Large intestine (tissue), 12 donors: Measurements from ENCODE around the gene LYZL1. TPM values are rescaled to one million over a fixed set of nuclear protein-coding genes. Genes with fewer than 3 reads are reported as not detected.
"Not testable (repeated sequence)": the region's sequence is repeated elsewhere in the genome, so short reads cannot be mapped to it uniquely, and the experiment has no call there.

Experiments used
- DNase-seq, 2 donors: peaks; one replicate each; pipeline versions ENCODE4 v3.0.0 to v3.0.0-alpha.2; 2013
- H3K27ac ChIP-seq: one replicate; pipeline ENCODE4 v1.5.1; 2013; ENCODE audit warnings: low read length
- H3K27me3 ChIP-seq: 2 replicates; pipeline ENCODE4 v1.6.1; 2013; ENCODE audit warnings: low read length; ENCODE audit not compliant: control insufficient read depth, insufficient read depth
- H3K36me3 ChIP-seq: 2 replicates; pipeline ENCODE4 v1.6.1; 2013; ENCODE audit warnings: low read length; ENCODE audit not compliant: control insufficient read depth, insufficient read depth
- H3K4me1 ChIP-seq: one replicate; pipeline ENCODE4 v1.6.1; 2013; ENCODE audit warnings: low read length; ENCODE audit not compliant: control insufficient read depth, insufficient read depth
- H3K4me3 ChIP-seq: one replicate; pipeline ENCODE4 v1.5.1; 2013; ENCODE audit warnings: low read length
- H3K9me3 ChIP-seq: one replicate; pipeline ENCODE4 v1.6.1; 2013; ENCODE audit warnings: mild to moderate bottlenecking, low read depth, low read length, moderate library complexity; ENCODE audit not compliant: control insufficient read depth
- WGBS: methylation state at CpG from one replicate; pipeline ENCODE4 v1.1.5; 2013; ENCODE audit warnings: low lambda C conversion rate; ENCODE audit not compliant: insufficient coverage; 5-methylcytosine and 5-hydroxymethylcytosine counted together
- long read RNA-seq, 11 donors: transcript quantifications; one replicate each; lab custom pipeline, GENCODE V29; 2026
- polyA plus RNA-seq: library from polyadenylated mRNA; unstranded; fragments of 120-200 nt; gene quantifications from one replicate; pipeline ENCODE4 v1.2.1, GENCODE V29; 2013

LYZL1 gene
- polyA plus RNA-seq, result not detected
- long read RNA-seq, donor 1, result 0 reads
- long read RNA-seq, donor 2, result 0 reads
- long read RNA-seq, donor 3, result 0 reads
- long read RNA-seq, donor 4, result 0 reads
- long read RNA-seq, donor 5, result 0 reads
- long read RNA-seq, donor 6, result 0 reads
- long read RNA-seq, donor 7, result 0 reads
- long read RNA-seq, donor 8, result 0 reads
- long read RNA-seq, donor 9, result 0 reads
- long read RNA-seq, donor 10, result 0 reads
- long read RNA-seq, donor 11, result 0 reads

DNA sequence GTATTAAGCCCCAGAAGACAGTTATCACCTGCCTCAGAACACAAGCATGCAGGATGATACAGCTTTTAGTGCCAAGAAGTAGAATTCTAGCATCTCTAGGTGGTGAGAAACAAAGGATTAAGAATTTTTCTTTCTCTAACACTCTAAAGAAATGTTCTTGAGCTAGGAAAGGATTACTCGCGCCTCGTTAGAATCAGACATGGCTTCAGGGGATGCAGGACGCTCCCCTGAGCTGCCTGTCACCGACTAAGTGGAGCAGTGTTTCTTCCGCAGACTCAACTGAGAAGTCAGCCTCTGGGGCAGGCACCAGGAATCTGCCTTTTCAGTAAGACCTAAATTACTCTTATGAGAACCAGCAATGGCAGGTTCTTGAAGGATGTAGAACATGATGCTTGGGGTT is at the start of gene LYZL1:
Gene LYZL1 (plus strand): TSS at position 165 of the 400 bp plus-strand sequence. CDS start 2,798 bp downstream, outside the sequence.
- WGBS, result no CpG with 5 or more reads among the region's 6 CpGs
- H3K4me1 ChIP-seq, H3K36me3 ChIP-seq, H3K4me3 ChIP-seq, H3K27ac ChIP-seq, H3K9me3 ChIP-seq, H3K27me3 ChIP-seq, DNase-seq: not testable (repeated sequence)

DNA sequence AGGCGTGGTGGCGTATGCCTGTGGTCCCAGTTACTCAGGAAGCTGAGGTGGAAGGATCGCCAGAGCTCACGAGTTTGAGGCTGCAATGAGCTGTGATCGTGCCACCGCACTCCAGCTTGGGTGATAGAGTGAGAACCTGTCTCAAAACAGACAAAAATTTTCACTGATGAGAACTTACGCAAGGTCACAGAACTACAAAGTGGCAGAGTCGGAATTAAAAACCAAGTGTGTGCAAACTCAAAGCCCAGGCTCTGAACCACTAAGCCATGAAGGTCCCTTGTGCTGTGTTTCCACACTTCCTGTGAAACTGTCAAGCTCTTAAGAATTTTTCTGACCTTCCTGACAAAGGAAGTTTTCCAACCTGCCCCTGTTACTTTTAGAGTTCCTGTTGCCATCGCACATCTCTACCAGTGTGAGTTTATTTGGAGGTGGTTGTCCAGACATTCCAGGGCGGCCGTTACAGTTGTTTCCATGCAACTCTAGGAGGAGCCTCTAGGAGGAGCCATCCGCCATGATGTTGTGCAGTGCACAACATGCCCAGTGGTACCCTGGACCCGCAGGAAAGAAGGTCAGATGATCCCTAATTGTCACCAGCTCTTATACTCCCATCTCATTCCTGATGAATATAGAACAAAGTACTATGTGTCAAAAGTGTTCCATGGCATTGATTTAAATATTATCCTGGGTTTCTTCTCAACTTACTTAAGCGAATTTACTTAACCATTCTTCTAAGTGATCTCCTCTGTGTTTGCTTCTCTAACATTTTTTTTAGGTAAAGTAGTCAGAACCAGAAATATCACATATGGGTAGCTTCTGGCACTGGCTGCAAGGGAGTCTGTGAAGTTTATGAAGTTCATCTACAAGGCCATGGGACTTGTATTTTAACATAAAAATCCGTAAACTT is 49.0 kb upstream of the LYZL1 start:
- H3K9me3 ChIP-seq, result no peaks in the 10 kb centered on the region
- H3K27ac ChIP-seq, result no peak overlapping the region
- H3K4me3 ChIP-seq, result no peak overlapping the region
- no peak for DNase-seq
- peaks cover 5% of the 10 kb centered on the region for H3K27me3 ChIP-seq
- no peaks in the 10 kb centered on the region for H3K4me1 ChIP-seq
- no peaks in the 10 kb centered on the region for H3K36me3 ChIP-seq
- 100% methylated on average over 2 of the region's 15 CpGs for WGBS

DNA sequence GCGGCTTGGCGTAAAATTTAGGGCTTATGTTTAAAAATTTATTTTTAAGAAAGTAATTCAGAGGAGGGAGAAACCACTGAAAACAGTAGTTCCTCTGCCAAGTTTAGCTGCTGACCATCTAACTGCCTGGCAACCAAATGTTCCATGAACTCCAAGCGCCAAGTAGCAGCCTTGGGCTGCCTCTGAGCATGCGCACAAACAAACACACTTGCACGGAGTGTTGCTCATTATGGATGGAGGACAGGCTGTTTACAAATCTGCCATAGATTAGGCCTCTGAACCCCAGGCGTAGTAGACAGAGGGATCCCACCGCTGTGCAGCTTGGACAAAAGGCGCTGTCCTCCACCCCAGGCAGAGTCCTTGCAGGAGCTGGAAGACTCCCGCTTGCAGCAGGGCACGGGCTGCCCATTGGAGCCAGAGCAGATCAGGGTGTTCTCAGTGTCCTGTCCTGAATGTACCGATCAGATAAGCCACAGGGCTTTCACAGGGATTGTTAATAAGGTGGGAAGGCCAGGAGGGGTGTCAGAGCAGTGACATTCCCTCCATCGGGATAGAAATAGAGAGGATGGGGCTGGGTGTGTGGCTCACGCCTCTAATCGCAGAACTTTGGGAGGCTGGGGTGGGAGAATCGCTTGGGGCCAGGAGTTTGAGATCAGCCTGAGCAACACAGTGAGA is 47.7 kb upstream of the LYZL1 start:
- Histone ChIP-seq H3K36me3 (no peaks in the 10 kb centered on the region), H3K4me3 (no peak overlapping the region), H3K27me3 (peaks cover 8% of the 10 kb centered on the region), H3K9me3 (no peaks in the 10 kb centered on the region), H3K27ac (no peak overlapping the region), H3K4me1 (no peaks in the 10 kb centered on the region)
- DNase-seq, result no peak
- WGBS, result no CpG with 5 or more reads among the region's 15 CpGs

DNA sequence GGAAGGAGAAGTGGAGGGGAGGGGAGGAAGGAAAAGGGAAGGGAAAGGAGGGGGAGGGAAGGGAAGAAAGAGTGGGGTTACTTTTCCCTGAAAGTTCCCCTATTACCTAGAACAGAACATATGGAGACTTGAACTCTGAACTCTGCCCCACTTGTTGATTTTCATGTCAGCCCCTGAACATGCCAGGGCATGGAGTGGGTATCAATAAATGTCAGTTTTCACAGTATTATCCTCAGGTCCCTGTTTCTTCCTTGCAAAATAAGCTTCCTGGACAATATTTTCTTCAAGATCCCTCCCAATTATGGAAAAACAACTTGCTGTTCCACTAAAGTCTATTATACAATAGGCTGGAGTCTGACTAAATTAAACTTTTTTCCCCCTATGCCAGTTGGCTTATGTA is 46.9 kb upstream of the LYZL1 start:
- DNase-seq, result no peak
- H3K4me1 ChIP-seq, result no peaks in the 10 kb centered on the region
- no peaks in the 10 kb centered on the region for H3K9me3 ChIP-seq
- peaks cover 8% of the 10 kb centered on the region for H3K27me3 ChIP-seq
- no peak overlapping the region for H3K27ac ChIP-seq
- H3K4me3 ChIP-seq, result no peak overlapping the region
- no peaks in the 10 kb centered on the region for H3K36me3 ChIP-seq

DNA sequence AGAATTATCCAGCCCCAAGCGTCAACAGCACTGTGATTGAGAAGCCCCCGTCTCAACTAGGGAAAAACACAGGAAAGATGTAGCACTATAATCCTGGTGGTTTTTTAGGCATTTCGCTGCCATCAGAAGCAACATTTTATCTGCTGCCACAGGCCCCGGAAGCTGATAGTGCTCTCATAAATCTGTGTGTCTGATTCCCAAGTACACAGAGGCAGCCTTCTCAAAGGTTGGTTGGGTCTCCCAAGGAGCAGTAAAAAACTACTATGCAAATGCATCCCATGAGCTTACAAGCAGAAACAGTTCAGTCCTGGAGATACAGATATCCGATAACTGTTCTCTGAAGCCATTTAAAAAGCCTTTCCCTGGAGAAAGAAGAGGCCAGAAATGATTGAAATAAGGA is 45.8 kb upstream of the LYZL1 start:
- H3K4me1 ChIP-seq, result no peaks in the 10 kb centered on the region
- no peaks in the 10 kb centered on the region for H3K36me3 ChIP-seq
- WGBS, result no CpG with 5 or more reads among the region's 5 CpGs
- H3K9me3 ChIP-seq, result no peaks in the 10 kb centered on the region
- no peak for DNase-seq
- H3K27ac ChIP-seq, result no peak overlapping the region
- no peak overlapping the region for H3K4me3 ChIP-seq
- H3K27me3 ChIP-seq, result peaks cover 5% of the 10 kb centered on the region

DNA sequence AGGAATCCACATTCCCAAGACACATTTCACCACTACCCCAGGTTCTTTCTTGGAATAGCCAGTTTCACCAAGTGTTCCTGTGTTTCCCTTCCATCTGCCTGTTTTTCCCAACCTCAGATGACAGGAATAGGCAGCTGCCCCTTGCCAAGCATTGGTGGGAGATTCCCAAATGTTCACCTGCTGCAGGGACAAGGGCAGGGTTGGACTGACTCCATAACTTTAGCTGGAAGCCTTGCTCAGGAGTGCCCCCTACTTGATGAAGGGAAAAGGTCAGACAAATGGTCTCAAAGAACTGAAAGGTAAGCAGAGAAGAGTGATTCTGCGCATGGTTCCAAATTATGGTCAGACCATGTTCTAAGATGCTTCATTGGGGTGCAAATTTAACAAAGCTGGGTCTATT is 45.1 kb upstream of the LYZL1 start:
- no peaks in the 10 kb centered on the region for H3K36me3 ChIP-seq
- no peak overlapping the region for H3K27ac ChIP-seq
- peaks cover 3% of the 10 kb centered on the region for H3K27me3 ChIP-seq
- H3K4me3 ChIP-seq, result no peak overlapping the region
- no peaks in the 10 kb centered on the region for H3K4me1 ChIP-seq
- WGBS, result no CpG with 5 or more reads among the region's 1 CpG
- DNase-seq, result no peak
- no peaks in the 10 kb centered on the region for H3K9me3 ChIP-seq

DNA sequence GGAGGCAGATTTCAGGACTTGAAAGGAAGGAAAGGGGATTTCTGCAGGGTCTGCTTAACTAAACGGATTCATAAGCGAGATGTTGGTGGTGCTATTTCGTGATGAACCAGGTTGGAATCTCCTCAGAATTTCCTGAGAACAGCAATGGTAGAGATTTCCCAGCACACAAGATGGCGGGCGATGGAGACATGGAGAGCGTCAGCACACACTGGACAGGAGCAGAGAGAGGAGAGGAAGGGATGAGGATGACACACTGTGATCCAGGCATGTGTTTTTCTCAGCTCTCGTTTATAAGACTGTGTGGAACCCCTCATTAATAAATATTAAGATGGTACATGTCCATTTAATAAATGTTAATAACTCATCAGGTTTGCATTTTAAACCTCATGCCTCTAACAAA is 43.9 kb upstream of the LYZL1 start:
- H3K9me3 ChIP-seq, result no peaks in the 10 kb centered on the region
- no peaks in the 10 kb centered on the region for H3K4me1 ChIP-seq
- H3K36me3 ChIP-seq, result no peaks in the 10 kb centered on the region
- H3K4me3 ChIP-seq, result no peak overlapping the region
- H3K27me3 ChIP-seq, result peaks cover 3% of the 10 kb centered on the region
- H3K27ac ChIP-seq, result no peak overlapping the region
- no CpG with 5 or more reads among the region's 7 CpGs for WGBS
- no peak for DNase-seq

DNA sequence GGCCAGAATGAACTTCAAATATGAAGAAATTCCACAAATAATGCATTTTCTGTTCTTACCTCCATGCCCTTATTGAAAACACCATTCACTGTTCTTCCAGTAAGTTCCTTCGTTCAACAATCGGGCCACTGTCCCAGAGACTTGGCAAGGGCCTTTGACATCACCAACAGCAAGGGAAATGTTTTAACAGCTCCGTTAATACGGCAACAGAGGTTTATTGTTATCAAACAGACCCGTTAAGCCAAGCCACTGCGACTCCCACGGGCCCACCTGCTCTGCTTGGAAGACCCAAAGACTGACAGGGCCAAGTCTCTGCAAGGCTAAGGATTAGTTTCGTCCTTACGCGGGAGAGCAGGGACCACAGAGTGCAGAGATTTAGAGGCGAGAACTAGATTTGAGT is 43.4 kb upstream of the LYZL1 start:
- H3K9me3 ChIP-seq, result no peaks in the 10 kb centered on the region
- H3K36me3 ChIP-seq, result no peaks in the 10 kb centered on the region
- H3K4me1 ChIP-seq, result no peaks in the 10 kb centered on the region
- H3K4me3 ChIP-seq, result no peak overlapping the region
- no peak overlapping the region for H3K27ac ChIP-seq
- H3K27me3 ChIP-seq, result peaks cover 3% of the 10 kb centered on the region
- no CpG with 5 or more reads among the region's 11 CpGs for WGBS
- no peak for DNase-seq

DNA sequence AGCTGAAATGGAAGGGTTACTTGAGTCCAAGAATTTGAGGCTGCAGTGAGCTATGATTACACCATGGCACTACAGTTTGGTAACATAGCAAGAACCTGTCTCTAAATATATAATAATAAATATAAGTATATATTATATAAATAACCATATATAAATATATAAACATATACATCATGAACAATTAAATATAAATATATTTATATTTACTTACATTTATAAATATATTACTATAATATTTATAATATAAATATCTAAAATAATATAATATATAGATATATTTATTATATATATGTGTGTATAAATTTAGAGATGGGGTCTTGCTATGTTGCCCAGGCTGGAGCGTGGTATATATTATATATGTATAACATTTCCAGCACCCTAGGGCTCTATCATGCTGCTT is 42.4 kb upstream of the LYZL1 start:
- Histone ChIP-seq H3K4me3 (no peak overlapping the region), H3K4me1 (no peaks in the 10 kb centered on the region), H3K36me3 (no peaks in the 10 kb centered on the region), H3K9me3 (no peaks in the 10 kb centered on the region), H3K27me3 (peaks cover 3% of the 10 kb centered on the region), H3K27ac (no peak overlapping the region)
- no CpG with 5 or more reads among the region's 1 CpG for WGBS
- DNase-seq, result no peak

DNA sequence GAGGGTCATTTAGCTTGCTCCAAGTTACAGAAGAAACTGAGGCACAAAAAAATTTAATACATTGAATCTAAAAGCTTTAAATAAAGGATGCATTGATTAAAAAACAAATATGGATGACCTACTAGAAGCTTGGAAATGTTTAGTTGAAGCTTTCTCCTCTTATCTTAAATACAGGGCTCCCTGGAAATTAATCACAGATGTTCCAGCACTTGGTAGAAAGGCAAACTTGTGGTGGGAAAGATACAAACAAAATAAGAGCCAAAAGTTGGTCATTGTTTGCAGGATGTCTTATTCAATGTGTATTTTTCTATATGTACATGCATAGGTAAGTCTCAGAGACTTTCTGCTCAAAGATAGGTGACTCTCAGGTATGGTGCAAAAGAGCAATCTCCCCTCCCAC is 40.7 kb upstream of the LYZL1 start:
- no peaks in the 10 kb centered on the region for H3K36me3 ChIP-seq
- no peak overlapping the region for H3K4me3 ChIP-seq
- H3K27ac ChIP-seq, result no peak overlapping the region
- H3K4me1 ChIP-seq, result no peaks in the 10 kb centered on the region
- DNase-seq, result no peak
- H3K27me3 ChIP-seq, result peaks cover 11% of the 10 kb centered on the region
- no peaks in the 10 kb centered on the region for H3K9me3 ChIP-seq
